ENCODE measurements around the gene ABCC1. TPM values are rescaled to one million over a fixed set of nuclear protein-coding genes. Genes with fewer than 3 reads are reported as not detected.

The ABCC1 gene
- total RNA-seq, 2 donors from 2014 or later = 15.2 to 27.5 TPM

DNA sequence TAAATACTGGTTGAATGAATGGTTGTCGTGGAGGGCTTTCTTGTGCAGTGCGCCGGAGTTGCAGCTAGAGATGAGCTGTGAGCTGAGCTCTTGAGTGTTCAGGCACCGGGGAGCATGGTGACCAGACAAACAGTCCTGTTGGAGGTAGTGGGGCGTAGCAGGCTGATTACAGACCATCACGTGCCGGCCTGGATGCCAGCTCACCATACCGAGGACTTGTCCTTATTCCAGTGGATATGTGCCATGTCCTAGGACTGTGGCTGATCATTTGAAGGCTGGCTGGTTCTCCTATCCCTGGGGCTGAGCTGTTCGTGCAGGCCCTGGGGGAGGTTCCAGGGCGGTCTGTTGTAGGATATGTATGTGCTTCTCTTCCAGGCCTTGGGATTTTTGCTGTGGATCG is 60.0 kb downstream of the ABCC1 start:
- no peaks in the 10 kb centered on the region for H3K36me3 ChIP-seq
- no peak overlapping the region for H3K27ac ChIP-seq
- TF ChIP-seq, protein P1, sequence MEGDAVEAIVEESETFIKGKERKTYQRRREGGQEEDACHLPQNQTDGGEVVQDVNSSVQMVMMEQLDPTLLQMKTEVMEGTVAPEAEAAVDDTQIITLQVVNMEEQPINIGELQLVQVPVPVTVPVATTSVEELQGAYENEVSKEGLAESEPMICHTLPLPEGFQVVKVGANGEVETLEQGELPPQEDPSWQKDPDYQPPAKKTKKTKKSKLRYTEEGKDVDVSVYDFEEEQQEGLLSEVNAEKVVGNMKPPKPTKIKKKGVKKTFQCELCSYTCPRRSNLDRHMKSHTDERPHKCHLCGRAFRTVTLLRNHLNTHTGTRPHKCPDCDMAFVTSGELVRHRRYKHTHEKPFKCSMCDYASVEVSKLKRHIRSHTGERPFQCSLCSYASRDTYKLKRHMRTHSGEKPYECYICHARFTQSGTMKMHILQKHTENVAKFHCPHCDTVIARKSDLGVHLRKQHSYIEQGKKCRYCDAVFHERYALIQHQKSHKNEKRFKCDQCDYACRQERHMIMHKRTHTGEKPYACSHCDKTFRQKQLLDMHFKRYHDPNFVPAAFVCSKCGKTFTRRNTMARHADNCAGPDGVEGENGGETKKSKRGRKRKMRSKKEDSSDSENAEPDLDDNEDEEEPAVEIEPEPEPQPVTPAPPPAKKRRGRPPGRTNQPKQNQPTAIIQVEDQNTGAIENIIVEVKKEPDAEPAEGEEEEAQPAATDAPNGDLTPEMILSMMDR (IDR thresholded peaks at IDR 0.05) = no peak
- peaks cover 0 to under 1% of the 10 kb centered on the region in 2 donors for H3K4me1 ChIP-seq
- no peak for DNase-seq (ENCODE audit: low spot score)
- H3K9me3 ChIP-seq = no peaks in the 10 kb centered on the region
- no peaks in the 10 kb centered on the region for H3K27me3 ChIP-seq
- no peak overlapping the region for H3K4me3 ChIP-seq

DNA sequence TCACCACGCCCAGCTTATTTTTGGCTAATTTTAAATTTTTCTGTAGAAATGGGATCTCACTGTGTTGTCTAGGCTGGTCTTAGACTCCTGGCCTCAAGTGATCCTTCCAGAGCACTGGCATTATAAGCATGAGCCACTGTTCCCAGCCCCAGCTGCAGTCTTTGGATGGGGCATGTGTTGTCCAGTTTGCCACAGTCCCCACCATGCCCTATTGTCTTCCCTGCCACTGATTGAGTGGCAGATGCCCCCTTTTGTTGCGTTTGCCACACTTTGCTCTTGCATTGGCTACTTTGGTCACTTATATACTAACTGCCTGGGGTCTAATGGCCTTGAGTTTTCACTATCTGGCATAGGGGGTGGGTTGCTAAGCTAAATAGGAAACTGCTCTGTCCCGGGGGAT is 60.8 kb downstream of the ABCC1 start:
- Histone ChIP-seq H3K27ac (no peak overlapping the region), H3K36me3 (no peaks in the 10 kb centered on the region), H3K27me3 (no peaks in the 10 kb centered on the region), H3K4me3 (no peak overlapping the region), H3K4me1 (peaks cover 0 to 8% of the 10 kb centered on the region in 2 donors), H3K9me3 (no peaks in the 10 kb centered on the region)
- TF ChIP-seq, protein P1 (IDR thresholded peaks at IDR 0.05) = no peak
- no peak for DNase-seq (ENCODE audit: low spot score)

DNA sequence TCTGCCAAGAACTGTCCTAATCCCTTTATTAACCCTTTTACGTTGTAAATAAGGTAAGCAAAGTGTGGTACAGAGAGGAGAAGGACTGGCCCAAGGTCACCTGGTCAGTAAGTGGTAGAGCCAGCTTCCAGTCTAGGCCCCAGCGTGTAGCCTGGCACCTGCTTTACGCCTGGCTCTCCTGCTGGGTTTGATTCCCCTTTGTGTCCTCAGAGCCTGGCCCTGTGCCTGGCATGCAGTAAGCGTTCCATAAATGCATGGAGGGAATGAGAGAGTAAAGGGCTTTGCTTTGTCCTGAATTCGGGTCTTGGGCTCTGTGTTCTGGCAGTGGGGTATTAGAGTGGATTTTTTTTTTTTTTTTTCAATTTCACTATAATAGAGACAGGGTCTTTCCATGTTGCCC is 62.7 kb downstream of the ABCC1 start:
- peaks cover 0 to 13% of the 10 kb centered on the region in 2 donors for H3K4me1 ChIP-seq
- no peaks in the 10 kb centered on the region for H3K27me3 ChIP-seq
- H3K36me3 ChIP-seq = peaks cover 7% of the 10 kb centered on the region
- H3K9me3 ChIP-seq = no peaks in the 10 kb centered on the region
- no peak overlapping the region for H3K27ac ChIP-seq
- no peak for DNase-seq (ENCODE audit: low spot score)
- TF ChIP-seq, protein P1 (IDR thresholded peaks at IDR 0.05) = no peak
- no peak overlapping the region for H3K4me3 ChIP-seq

DNA sequence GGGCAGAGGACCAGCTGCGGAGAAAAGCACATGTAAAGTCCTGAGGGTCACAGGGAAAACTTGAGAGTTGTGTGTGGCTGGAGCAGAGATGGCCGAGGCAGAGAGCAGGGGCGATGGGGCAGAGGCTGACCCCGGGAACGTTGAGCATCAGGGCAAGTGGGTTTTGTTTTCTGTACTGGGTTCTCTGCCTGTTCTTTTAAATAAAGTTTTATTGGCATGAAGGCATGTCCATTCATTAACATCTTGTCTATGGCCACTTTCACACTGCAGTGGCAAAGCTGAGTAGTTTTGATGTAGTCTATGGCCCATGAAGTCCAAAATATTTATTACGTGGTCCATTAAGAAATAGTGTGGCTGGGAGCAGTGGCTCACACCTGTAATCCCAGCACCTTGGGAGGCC is 64.4 kb downstream of the ABCC1 start:
- no peaks in the 10 kb centered on the region for H3K9me3 ChIP-seq
- no peak overlapping the region for H3K27ac ChIP-seq
- no peak overlapping the region for H3K4me3 ChIP-seq
- peaks cover 0 to 13% of the 10 kb centered on the region in 2 donors for H3K4me1 ChIP-seq
- no peak for DNase-seq (ENCODE audit: low spot score)
- H3K27me3 ChIP-seq = no peaks in the 10 kb centered on the region
- TF ChIP-seq, protein P1 (IDR thresholded peaks at IDR 0.05) = no peak
- peaks cover 7% of the 10 kb centered on the region for H3K36me3 ChIP-seq

DNA sequence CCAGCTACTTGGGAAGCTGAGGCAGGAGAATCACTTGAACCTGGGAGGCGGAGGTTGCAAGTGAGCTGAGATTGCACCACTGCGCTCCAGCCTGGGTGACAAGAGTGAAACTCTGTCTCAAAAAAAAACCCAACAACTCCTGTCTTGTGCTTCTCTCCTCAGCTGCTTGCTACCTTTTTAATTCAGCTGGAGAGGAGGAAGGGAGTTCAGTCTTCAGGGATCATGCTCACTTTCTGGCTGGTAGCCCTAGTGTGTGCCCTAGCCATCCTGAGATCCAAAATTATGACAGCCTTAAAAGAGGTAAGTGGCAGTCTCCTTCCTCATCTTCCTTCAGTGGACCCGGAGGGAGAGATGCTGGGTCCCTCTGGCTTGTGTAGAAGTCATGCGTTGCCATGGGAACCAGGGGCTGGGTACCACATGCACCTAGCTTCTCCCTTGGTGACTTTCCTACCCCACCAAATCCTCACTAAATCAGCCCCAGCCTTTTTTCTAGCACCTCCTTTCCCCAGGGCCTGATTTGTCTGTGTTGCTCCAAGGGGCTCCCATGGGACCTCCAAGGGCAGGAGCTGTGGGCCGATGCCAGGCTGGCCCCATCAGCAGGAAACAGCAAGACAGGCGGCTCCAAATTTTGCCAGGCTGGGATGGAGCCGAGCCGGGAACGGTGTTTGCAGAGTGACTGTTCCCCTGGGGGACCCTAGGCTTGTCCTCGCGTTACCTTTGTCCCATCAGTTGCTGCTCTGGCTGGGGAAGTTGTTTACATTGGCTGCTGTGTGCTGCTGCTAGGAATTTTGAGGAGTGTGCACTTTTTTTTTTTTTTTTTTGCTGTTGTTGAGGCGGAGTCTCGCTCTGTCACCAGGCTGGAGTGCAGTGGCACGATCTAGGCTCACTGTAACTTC is 65.2 kb downstream of the ABCC1 start:
- DNase-seq (ENCODE audit: low spot score) = peak; percentile 70
- Histone ChIP-seq H3K27me3 (no peaks in the 10 kb centered on the region), H3K36me3 (peaks cover 14% of the 10 kb centered on the region), H3K27ac (peak overlapping the region in 1 of 2 donors; percentile 10), H3K9me3 (no peaks in the 10 kb centered on the region), H3K4me3 (no peak overlapping the region), H3K4me1 (peaks cover 0 to 13% of the 10 kb centered on the region in 2 donors)
- TF ChIP-seq, protein P1 (IDR thresholded peaks at IDR 0.05) = no peak
